ENCODE data around the gene DAPK1.

The DAPK1 gene

GRCh38 chr9:87708986-87709728 lies 211.5 kb downstream of the DAPK1 start:
- DNase-seq (ENCODE audit: low read depth, low spot score), result no peak

DNA sequence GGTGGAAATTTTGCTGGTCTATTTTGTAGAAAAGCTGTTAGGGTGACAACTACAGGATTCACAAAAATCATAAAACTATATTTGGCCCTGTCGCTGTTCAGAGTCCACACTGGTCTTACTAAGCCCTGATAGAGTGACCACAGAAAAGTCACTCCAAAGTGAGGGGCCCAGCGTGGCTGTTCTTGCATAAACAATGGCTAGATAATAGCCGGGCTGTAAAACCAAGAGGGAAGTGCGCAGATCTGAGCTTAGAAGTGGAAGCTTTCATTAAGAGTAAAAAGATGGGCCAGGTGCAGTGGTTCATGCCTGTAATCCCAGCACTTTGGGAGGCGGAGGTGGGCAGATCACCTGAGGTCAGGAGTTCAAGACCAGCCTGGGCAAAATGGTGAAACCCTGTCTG lies 212.8 kb downstream of the DAPK1 start:
- DNase-seq (ENCODE audit: low read depth, low spot score), result no peak

DNA sequence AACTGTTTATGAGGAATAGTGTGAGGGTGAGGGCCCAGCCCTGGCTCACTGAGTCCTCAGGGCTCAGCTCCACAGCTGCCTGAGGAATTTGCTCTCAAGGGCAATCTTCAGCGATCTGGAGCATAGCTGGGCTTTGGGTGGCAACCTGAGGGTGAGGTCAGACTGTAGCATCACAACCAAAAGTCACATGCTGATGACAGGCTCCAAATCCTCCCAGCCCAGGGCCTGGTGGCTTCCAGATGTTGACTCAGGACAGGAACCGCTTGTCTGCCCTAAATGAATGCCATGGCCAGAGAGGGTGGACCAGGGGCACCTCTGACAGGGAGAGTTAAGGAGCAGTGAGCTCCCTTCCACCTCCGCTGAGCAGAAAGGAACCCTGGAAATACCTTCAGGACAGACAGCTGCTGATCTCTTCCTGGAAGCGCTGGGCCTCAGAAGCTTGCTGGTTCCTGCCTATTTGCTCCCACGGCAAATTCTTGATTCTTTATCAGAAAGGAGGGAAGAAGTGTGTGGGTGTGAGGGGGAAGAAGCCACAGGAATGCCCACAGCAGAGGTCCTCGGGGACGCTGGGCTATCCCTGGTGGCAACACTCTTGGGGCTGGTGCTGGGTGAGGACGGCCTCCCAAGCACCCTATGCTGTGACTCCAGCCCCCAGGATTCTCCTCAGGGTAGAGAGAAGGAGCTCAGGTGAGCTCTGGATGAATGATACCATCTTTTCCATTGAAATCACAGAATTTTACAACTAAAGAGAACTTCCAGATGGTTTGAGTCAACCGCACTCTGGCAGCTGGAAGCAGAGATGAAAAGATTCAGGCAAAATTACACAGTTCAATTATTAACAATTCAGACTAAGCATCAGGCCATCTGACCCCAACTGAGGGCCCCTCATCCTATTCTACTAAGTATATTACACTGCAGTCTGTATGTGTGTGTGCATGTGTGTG lies 214.5 kb downstream of the DAPK1 start:
- peak; percentile 74 for DNase-seq (ENCODE audit: low read depth, low spot score)

DNA sequence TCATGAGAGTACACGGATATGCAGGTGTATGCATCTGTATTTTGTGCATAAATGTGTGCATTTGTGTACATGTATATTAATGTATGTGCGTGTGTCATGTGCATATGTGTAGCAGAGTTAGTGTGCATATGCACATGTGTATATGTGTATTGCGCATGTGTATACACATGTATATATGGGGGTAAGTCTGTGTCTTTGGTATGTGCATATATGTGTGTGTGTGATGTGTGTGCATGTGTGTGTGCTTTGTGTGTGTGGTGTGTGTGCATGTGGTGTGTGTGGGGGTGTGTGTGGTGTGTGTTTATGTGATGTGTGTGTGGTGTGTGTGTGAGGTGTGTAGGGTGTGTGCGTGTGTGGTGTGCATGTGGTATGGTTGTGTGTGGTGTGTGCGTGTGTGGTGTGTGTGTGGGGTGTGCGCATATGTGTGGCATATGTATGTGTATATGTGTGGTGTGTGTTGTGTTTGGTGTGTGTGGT lies 215.2 kb downstream of the DAPK1 start:
- DNase-seq (ENCODE audit: low read depth, low spot score), result no peak

DNA sequence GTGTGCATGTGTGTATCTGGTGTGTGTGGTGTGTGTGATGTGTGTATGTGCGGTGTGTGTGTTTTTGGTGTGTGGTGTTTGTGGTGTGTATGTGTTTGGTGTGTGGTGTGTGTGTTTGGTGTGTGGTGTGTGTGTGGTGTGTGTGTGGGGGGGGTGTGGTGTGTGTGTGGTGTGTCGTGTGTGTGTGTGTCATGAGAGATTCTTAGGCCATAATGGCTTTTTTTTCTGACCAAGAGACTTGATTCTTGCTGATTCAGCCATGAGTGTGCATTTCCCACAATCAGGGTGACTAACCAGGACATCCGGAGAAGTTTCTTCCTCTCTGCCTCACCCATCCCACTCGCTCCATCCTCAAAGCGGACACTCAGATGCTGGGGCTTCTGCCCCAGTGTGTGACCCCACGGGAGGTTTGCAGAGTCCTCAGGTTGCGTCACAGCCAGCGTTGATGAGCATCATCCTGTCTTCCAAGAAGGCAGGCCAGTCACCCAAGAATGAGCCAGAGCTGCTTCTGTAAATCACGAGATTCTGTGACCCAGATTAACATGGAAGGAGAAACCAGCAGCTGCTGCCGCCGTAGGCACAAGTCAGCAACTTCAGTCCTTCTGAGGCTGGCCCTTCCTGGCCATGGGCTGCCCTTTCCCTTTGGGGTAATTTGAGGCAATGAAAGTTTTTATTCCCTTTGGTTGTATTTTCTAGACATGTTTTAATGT lies 215.8 kb downstream of the DAPK1 start:
- peak; percentile 49 for DNase-seq (ENCODE audit: low read depth, low spot score)

DNA sequence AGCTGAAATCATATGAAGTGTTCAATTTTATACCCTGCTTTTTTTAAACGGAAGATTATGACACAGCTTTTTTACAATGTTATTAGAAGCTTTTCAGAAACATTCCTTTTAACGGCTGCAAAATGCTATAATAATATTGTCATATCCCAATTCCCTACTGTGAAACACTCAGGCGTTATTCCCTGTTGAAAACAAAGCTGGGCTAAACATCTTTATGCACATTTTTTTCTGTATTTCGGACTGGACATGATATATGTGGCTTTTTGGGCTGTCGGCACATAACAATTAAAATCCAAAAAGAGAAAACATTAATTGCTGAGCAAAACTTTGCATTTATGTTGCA lies 216.3 kb downstream of the DAPK1 start:
- no peak for DNase-seq (ENCODE audit: low read depth, low spot score)

DNA sequence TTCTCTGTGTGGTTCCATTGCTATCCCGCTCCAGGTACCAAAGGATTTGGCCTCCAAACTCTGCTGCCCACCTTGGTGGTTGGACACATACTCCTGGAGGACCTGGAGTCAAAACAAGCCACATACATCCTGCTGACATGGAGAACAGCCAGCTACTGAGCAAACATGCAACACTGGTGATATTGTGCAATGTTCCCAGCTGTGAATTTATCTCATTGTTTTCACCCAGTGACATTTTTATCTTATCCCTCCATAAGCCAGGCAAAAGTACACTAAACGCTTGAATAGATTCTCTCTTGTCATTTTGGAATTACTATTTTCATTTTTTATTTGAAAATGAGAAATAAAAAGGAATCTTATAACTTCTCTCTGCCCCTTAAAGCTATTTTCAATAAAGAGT lies 217.2 kb downstream of the DAPK1 start:
- DNase-seq (ENCODE audit: low read depth, low spot score), result no peak

DNA sequence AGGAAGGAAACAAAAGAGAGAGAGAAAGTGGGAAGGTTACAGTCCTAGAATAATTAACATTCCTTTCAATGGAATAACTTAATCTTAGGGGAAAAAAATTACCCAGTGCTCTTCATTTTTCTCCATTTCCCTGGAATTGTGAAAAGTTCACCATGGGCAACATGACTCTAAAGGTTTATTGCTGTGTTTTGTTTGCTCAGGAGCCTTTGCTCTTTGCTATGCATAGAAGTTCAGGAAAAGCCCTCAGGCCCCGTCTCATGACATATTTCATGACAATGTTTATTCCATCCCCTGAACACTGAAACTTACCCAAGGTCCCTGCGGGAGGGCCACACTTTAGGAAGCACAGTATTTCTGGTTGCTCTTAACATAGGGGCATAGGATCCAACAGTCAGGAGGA lies 218.5 kb downstream of the DAPK1 start:
- no peak for DNase-seq (ENCODE audit: low read depth, low spot score)

DNA sequence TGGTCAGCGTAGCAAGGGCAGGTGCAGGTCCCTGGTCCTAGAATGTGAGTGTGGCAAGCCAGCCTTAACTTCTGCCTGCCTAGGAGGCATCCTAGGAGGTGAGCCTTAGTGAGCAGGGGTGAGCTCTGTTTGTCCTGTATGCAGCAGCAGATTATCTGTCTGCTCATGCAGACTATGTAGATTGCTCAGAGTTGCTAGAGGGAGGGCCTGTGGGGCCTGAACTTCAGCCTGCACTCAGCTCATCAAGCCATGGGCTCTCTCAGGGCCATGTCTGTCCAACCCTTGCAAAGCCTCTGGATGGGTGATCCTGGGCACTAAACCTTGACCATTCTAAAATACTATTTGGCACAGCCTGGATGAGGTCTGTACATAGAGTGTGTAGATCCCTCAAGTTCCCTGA lies 219.8 kb downstream of the DAPK1 start:
- no peak for DNase-seq (ENCODE audit: low read depth, low spot score)

DNA sequence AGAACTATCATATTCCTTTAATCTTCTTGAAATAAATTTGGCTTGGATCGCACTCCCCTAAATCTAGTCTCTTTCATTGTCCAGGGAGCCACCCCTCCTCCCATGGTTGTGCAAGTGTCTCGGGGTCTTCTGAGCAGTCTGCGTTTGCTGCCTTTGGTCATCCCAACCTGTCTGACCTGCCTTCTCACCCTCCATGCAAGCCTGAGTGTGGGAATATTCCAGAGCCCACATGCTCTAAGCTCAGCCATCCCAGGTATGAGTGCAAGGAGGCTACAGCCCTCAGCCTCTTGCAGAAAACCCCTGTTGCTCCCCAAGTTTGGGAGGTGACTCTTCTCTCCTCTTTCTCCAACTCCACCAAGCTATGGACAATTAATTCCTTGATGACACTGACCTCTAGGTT lies 220.6 kb downstream of the DAPK1 start:
- DNase-seq (ENCODE audit: low read depth, low spot score), result no peak

GRCh38 chr9:87718852-87719612 lies 221.4 kb downstream of the DAPK1 start:
- DNase-seq (ENCODE audit: low read depth, low spot score), result no peak

DNA sequence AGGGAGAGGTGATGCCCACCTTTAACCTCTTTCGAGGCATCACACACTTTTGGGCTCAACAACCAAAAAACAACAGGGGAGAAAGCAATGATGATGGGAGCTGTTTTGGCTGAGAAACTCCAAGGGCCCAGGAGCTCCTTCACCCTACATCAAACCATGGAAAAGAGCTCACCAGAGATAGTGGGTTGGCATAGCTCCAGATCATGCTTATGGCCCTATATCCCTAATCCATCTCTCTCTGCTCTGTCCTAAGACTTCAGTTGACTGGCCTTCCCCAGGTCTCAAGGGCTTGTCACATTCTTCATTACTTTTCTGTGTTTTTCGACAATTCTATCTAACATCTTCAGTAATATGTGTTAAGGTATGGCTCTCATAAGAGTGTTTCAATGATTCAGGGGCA lies 222.5 kb downstream of the DAPK1 start:
- no peak for DNase-seq (ENCODE audit: low read depth, low spot score)

- DNase-seq (ENCODE audit: low read depth, low spot score), result no peak
Measured at GRCh38 chr9:87722393-87723088, 224.9 kb downstream of the DAPK1 start.

DNA sequence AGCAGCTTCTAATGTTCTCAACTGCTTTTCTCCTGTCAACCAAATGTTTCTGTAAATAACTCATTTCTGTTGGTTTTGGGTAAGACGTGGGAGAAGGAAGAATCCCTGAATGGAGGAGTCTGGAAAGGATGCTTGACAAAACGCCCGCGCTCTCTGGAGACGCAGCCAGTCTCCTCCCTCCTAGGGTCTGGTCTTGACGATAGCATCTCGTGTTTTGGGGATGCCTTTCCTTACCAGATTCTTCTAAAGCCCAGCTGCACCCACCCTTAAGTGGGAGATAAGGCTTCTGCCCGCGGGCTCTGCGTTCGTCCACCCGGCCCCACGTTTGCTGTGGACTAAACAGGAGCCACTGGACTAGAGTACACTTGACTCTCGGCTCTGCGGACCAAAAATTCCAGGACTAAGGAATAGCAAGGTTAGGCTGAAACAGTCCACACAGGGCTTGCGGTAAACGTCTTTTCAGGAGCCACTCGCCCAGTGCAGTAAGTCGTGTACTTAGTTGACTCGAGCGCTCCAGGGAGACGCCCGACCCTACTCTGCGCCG lies 227.8 kb downstream of the DAPK1 start:
- DNase-seq (ENCODE audit: low read depth, low spot score), result no peak

- DNase-seq (ENCODE audit: low read depth, low spot score), result peak; percentile 98
Measured at GRCh38 chr9:87725900-87726709, 228.4 kb downstream of the DAPK1 start, which contains the start of gene CTSL. Gene CTSL, plus strand, starts transcription at chr9:87726119. Its CDS starts 1,485 bp downstream, at chr9:87727604.

GRCh38 chr9:87729246-87729645 lies 231.6 kb downstream of the DAPK1 start:
- DNase-seq (ENCODE audit: low read depth, low spot score), result no peak

GRCh38 chr9:87731321-87731720 lies 233.7 kb downstream of the DAPK1 start:
- DNase-seq (ENCODE audit: low read depth, low spot score), result no peak

DNA sequence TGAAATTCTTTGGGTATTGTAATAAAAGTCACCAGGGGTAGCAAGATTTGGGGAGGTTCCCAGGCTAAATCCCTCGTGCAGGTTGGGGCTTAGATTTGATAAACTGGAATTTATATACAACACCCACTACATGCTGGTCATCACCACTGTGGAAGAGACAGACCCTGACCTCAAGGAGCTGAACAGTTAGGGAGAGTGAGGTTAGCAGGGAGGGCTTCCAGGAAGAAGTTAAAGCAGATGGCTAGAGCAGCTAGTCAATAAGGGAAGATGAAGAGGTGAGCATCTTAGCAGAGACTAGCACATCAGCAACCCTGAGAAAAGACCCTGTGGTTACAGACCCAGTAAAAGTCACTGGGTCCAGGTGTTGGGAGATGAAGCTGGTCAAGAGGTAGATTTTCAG lies 234.7 kb downstream of the DAPK1 start:
- no peak for DNase-seq (ENCODE audit: low read depth, low spot score)

DNA sequence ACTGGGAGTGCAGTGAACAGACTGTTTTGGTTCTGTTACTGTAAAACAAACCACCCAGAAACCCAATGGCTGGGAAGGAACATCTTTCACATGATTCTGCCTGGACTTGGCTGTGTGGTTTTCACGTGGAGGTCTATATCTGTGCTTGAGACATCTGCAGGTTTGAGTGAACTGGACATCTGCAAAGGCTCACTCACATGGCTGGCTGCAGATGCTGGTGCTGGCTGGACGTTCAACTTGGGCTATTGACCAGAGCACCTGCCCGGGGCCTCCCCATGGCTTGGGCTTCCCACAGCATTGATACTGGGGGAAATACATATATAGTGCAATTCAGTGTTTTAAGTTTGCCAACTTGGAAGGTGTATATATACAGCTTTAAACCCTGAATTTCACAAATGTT lies 235.1 kb downstream of the DAPK1 start:
- no peak for DNase-seq (ENCODE audit: low read depth, low spot score)
